Prostate gland (tissue), 2 donors: Measurements from ENCODE around the gene DECR2. TPM values are rescaled to one million over a fixed set of nuclear protein-coding genes. Genes with fewer than 3 reads are reported as not detected.

Experiments
- DNase-seq: peaks from one replicate; pipeline ENCODE4 v3.0.0-alpha.2; 2019; ENCODE audit warnings: low spot score
- H3K27ac ChIP-seq, 2 donors: fragments of 200-600 bp; sonication (generic); 2 replicates each; pipeline ENCODE4 v1.5.1; 2017 to 2019
- H3K27me3 ChIP-seq: fragments of 200-600 bp; sonication (generic); replicated peaks from 2 replicates; pipeline ENCODE4 v1.5.1; 2019; ENCODE audit not compliant: insufficient read depth
- H3K36me3 ChIP-seq, 2 donors: fragments of 200-600 bp; sonication (generic); 1 replicate in 1 of 2; 2 replicates in 1 of 2; pipeline versions ENCODE4 v1.5.1 to v1.8.1; 2017 to 2019
- H3K4me1 ChIP-seq: fragments of 200-600 bp; sonication (generic); replicated peaks from 2 replicates; pipeline ENCODE4 v1.5.1; 2019
- H3K4me3 ChIP-seq, 2 donors: fragments of 200-600 bp; sonication (generic); 2 replicates each; pipeline ENCODE4 v1.5.1; 2017 to 2019
- H3K9me3 ChIP-seq: fragments of 200-600 bp; sonication (generic); 2 replicates; pipeline ENCODE4 v1.5.1; 2017
- POLR2A ChIP-seq: fragments of 450-650 bp; IDR thresholded peaks from one replicate; pipeline ENCODE4 v1.6.1; 2016; ENCODE audit warnings: antibody characterized with exemption, mild to moderate bottlenecking
- POLR2AphosphoS5 ChIP-seq: sonication (generic); formaldehyde crosslinking; IDR thresholded peaks from one replicate; pipeline ENCODE4 v1.6.1; 2017; ENCODE audit warnings: antibody characterized with exemption
- WGBS: methylation state at CpG from one replicate; pipeline ENCODE4 v1.1.5; 2018; 5-methylcytosine and 5-hydroxymethylcytosine counted together
- intact Hi-C: fragments of 100-400 bp; cut with DNase I; formaldehyde crosslinking; loops from one replicate; pipeline ENCODE4 v1.14.2; 2022
- total RNA-seq, 2 donors: library from RNA; depleted of rRNA; stranded (reverse); fragments of >200 nt; gene quantifications; one replicate each; pipeline ENCODE4 v1.1.0, GENCODE V29; 2016
- TF ChIP-seq, protein P1 (sequence below), 4 experiments: fragments of 200-600 bp in 2 of 4; fragments of 450-650 bp in 2 of 4; sonication (generic) in 2 of 4; IDR thresholded peaks; 1 replicate in 3 of 4; 2 replicates in 1 of 4; pipeline ENCODE4 v1.5.1; 2016 to 2019; ENCODE audit warnings: antibody characterized with exemption in 4 of 4, mild to moderate bottlenecking in 2 of 4, moderate library complexity in 2 of 4

DECR2 gene
- total RNA-seq, 2 donors from 2014 or later, result 23.7 to 38.5 TPM

DNA sequence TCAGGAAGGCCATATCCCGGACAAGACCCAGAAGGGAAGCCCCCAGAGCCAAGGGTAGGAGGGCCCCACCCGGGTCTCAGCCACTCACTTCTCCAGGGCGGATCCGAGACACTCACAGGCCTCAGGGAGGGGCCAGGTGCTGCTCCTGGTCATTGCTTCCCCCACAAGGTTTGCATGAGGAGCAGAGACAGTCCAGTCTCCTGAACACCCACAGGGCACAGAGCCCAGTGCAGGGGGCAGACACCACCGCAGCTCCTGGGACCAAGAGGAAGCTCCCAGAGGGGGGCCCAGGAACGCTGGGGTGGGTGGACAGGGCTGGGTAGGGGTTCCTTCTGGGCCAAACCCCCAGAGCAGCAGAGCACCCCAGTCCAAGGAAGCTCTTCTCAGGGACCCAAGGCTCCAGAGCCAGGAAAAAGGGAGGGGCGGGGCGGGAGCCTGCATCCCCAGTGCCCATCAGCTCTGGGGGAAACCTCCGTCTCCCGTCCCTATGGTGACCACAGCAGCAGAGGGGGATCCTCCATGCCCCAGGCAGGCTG lies 30.6 kb upstream of the DECR2 start:
- Histone ChIP-seq H3K9me3 (no peaks in the 10 kb centered on the region), H3K27ac (peak overlapping the region; percentile 21 to 63), H3K4me1 (peaks cover 7% of the 10 kb centered on the region), H3K4me3 (peak overlapping the region in 1 of 2 donors; percentile 49), H3K36me3 (peaks cover 6 to 32% of the 10 kb centered on the region in 2 donors), H3K27me3 (no peaks in the 10 kb centered on the region)
- intact Hi-C loops, result no loop called here
- DNase-seq, result no peak
- TF ChIP-seq POLR2A, result no peak
- TF ChIP-seq POLR2AphosphoS5, result no peak
- TF ChIP-seq, protein P1, sequence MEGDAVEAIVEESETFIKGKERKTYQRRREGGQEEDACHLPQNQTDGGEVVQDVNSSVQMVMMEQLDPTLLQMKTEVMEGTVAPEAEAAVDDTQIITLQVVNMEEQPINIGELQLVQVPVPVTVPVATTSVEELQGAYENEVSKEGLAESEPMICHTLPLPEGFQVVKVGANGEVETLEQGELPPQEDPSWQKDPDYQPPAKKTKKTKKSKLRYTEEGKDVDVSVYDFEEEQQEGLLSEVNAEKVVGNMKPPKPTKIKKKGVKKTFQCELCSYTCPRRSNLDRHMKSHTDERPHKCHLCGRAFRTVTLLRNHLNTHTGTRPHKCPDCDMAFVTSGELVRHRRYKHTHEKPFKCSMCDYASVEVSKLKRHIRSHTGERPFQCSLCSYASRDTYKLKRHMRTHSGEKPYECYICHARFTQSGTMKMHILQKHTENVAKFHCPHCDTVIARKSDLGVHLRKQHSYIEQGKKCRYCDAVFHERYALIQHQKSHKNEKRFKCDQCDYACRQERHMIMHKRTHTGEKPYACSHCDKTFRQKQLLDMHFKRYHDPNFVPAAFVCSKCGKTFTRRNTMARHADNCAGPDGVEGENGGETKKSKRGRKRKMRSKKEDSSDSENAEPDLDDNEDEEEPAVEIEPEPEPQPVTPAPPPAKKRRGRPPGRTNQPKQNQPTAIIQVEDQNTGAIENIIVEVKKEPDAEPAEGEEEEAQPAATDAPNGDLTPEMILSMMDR (IDR thresholded peaks at IDR 0.05), result no peak
- WGBS, result 54% methylated on average over 10 of the region's 10 CpGs

DNA sequence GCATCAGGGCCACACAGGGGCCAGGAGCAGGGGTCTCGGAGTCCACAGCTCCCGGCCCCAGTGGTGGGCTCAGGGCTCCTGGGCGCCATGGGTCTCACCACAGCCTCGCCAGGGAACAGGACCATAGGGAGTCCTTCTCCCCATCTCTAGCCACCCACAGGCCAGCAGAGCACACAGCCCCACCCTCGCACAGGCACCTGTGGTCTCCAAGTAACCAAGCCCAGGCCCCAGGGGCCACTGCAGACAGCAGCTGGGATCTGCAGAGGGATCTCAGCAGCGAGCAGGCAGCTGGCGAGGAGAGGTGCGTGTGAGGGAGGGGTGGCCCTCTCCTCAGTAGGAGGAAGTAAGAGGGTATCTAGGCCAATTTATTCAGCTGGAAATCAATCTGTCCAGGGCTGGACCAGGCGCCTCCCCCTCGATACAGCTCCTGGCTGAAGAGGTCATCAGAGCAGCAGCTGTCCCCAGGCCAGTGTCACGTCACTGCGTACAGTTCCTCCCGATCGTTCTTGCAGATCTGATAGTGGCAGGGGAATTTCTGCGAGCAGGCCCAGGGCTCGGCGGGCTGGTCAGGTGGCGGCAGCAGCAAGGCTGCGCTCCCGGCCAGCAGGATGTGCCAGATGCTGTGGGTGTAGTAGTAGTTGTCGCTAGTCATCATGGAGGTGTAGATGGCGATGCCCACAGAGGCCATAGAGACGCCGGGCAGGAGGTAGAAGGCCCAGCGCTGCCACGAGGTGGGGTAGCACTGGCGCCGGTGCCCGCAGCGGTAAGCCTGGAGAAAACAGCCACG lies 30.0 kb upstream of the DECR2 start:
- no peak overlapping the region for H3K27ac ChIP-seq
- 90% methylated on average over 31 of the region's 31 CpGs for WGBS
- peaks cover 7% of the 10 kb centered on the region for H3K4me1 ChIP-seq
- H3K36me3 ChIP-seq, result peaks cover 6 to 32% of the 10 kb centered on the region in 2 donors
- intact Hi-C loops, result no loop called here
- no peak for DNase-seq
- TF ChIP-seq, protein P1 (IDR thresholded peaks at IDR 0.05), result no peak
- no peak for TF ChIP-seq POLR2AphosphoS5
- no peak for TF ChIP-seq POLR2A
- H3K9me3 ChIP-seq, result no peaks in the 10 kb centered on the region
- H3K4me3 ChIP-seq, result no peak overlapping the region
- H3K27me3 ChIP-seq, result no peaks in the 10 kb centered on the region

DNA sequence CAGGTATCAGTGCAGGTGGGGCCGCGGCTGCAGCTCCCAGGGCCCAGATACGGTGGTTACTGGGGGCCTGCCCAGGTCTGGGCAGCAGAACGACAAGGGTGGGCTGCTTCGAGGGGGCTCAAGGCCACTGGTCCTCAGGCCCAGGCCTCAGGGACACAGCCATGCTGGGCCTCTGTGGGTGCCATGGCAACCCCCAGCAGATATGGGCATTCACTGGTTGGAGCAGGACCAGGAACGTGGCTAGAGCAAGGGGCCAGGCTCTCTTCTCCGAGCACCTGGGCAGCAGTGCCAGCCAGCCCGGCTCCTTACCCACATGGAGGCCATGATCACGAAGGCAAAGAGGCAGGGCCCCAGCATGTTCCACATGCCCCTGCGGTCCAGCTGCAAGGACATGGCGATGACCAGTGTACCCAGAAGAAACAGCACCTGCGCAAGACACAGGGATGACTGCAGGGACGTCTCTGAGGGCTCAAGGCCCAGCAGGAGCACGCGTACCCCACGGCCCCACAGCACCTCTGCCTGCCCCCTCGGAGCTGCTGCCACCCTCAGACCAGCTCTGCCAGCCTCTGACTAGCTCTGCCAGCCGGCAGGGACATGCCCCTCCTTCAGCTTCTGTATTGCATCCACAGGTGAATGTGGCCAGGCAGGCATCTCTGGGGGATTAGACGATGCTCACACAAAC lies 29.2 kb upstream of the DECR2 start:
- WGBS, result 91% methylated on average over 17 of the region's 19 CpGs
- no peak for TF ChIP-seq POLR2A
- TF ChIP-seq POLR2AphosphoS5, result no peak
- TF ChIP-seq, protein P1 (IDR thresholded peaks at IDR 0.05), result no peak
- no peak overlapping the region for H3K4me3 ChIP-seq
- H3K4me1 ChIP-seq, result peaks cover 7% of the 10 kb centered on the region
- H3K27ac ChIP-seq, result no peak overlapping the region
- no peaks in the 10 kb centered on the region for H3K9me3 ChIP-seq
- no peaks in the 10 kb centered on the region for H3K27me3 ChIP-seq
- no peak for DNase-seq
- intact Hi-C loops, result no loop called here
- H3K36me3 ChIP-seq, result peaks cover 6 to 31% of the 10 kb centered on the region in 2 donors

DNA sequence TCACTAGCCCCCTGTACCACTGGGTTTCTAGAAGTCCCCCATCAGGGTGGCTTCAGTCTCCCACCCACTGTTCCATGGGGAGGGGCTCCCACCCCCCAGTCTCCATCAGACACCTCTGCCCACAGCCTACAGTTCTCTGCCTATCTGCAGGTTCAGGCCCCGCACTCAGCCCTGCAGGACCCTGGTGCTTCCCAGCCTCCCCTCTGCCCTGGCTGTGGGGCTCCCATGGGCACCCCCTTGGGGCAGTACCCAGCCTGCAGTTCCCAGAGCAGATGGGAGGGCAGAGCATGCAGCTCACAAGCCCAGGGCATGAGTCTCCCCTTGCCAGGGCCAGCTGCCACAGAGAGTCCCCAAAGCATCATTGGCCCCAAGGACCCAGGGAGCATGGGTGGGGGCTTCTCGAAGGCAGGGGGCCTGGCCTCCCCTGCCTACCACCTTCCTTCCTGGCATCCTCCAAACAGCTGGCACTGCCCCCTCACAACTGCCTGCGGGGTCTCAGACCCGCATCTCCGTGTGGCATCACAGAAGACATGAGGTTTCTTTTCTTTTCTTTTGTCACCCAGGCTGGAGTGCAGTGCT lies 28.6 kb upstream of the DECR2 start:
- intact Hi-C loops, result no loop called here
- Histone ChIP-seq H3K4me3 (no peak overlapping the region), H3K27ac (no peak overlapping the region), H3K36me3 (peaks cover 6 to 24% of the 10 kb centered on the region in 2 donors), H3K4me1 (peaks cover 7% of the 10 kb centered on the region), H3K27me3 (no peaks in the 10 kb centered on the region), H3K9me3 (no peaks in the 10 kb centered on the region)
- DNase-seq, result no peak
- WGBS, result 94% methylated on average over 5 of the region's 5 CpGs
- TF ChIP-seq, protein P1 (IDR thresholded peaks at IDR 0.05), result no peak
- no peak for TF ChIP-seq POLR2A
- TF ChIP-seq POLR2AphosphoS5, result no peak
